ENCODE measurements around the gene OFD1.

GRCh38 chrX:13776387-13776786, 41.8 kb downstream of the OFD1 start:
- TF ChIP-seq CTCF (IDR thresholded peaks at IDR 0.05) = no peak
- TF ChIP-seq POLR2A (IDR thresholded peaks at IDR 0.05) = no peak
- no peak for TF ChIP-seq EP300 (IDR thresholded peaks at IDR 0.05)
